Natural killer cell treated with Interleukin-12 subunit alpha and Interleukin-12 subunit beta and Interleukin-15 and Interleukin-18, amount 100 ng/mL, for 72 hours (primary cell): ENCODE results near the gene CFAP46. TPM values are rescaled to one million over a fixed set of nuclear protein-coding genes. Genes with fewer than 3 reads are reported as not detected.

ENCODE experiments used
- ATAC-seq, 2 donors: fragments of 150-1000 bp; cut with Tn5 transposase in 1 of 2; sonication (Bioruptor Pico), chemical (Tn5 transposase) in 1 of 2; 2 replicates each; pipeline ENCODE4 v1.10.0; 2021
- DNase-seq: peaks from one replicate; pipeline ENCODE4 v3.0.0; 2022; ENCODE audit warnings: low spot score
- H3K27ac Mint-ChIP-seq, 2 donors: 1 replicate in 1 of 2; 2 replicates in 1 of 2; pipeline ENCODE4 v1.8.0; 2022; ENCODE audit warnings: mixed read lengths in 2 of 2, mild to moderate bottlenecking in 1 of 2, moderate library complexity in 1 of 2
- H3K27me3 Mint-ChIP-seq, 2 donors: 1 replicate in 1 of 2; 2 replicates in 1 of 2; pipeline ENCODE4 v1.8.0; 2022; ENCODE audit warnings: mixed read lengths in 2 of 2
- H3K36me3 Mint-ChIP-seq: one replicate; pipeline ENCODE4 v1.8.0; 2022; ENCODE audit warnings: mixed read lengths
- H3K4me1 Mint-ChIP-seq, 2 donors: 1 replicate in 1 of 2; 2 replicates in 1 of 2; pipeline ENCODE4 v1.8.0; 2022; ENCODE audit warnings: low read depth in 2 of 2, mixed read lengths in 2 of 2, mild to moderate bottlenecking in 1 of 2
- H3K4me3 Mint-ChIP-seq: one replicate; pipeline ENCODE4 v1.8.0; 2022; ENCODE audit warnings: mixed read lengths
- H3K9me3 Mint-ChIP-seq: 2 replicates; pipeline ENCODE4 v1.8.0; 2022; ENCODE audit warnings: mixed read lengths
- total RNA-seq, 2 donors: library from RNA; stranded (reverse); gene quantifications; one replicate each; pipeline ENCODE4 v1.2.3, GENCODE V29; 2022

CFAP46 gene
- total RNA-seq, 2 donors from 2014 or later = 0.19 TPM; not detected in 1

- Mint-ChIP-seq H3K27ac (no peak overlapping the region), H3K27me3 (peaks cover 20 to 22% of the 10 kb centered on the region in 2 donors), H3K4me3 (no peak overlapping the region), H3K36me3 (no peaks in the 10 kb centered on the region), H3K4me1 (peaks cover 0 to 6% of the 10 kb centered on the region in 2 donors), H3K9me3 (no peaks in the 10 kb centered on the region)
- ATAC-seq (peak; percentile 15 to 34), DNase-seq (peak; percentile 58)
These were observed 64.2 kb downstream of the CFAP46 start for GRCh38 chr10:132878091-132878729.

- H3K9me3 Mint-ChIP-seq = no peaks in the 10 kb centered on the region
- peaks cover 0 to 5% of the 10 kb centered on the region in 2 donors for H3K4me1 Mint-ChIP-seq
- no peak overlapping the region for H3K27ac Mint-ChIP-seq
- DNase-seq (peak; percentile 45), ATAC-seq (no peak)
- no peaks in the 10 kb centered on the region for H3K36me3 Mint-ChIP-seq
- peaks cover 20 to 24% of the 10 kb centered on the region in 2 donors for H3K27me3 Mint-ChIP-seq
- no peak overlapping the region for H3K4me3 Mint-ChIP-seq
These were observed 64.9 kb downstream of the CFAP46 start for GRCh38 chr10:132877473-132877872.

GRCh38 chr10:132876993-132877431 is 65.4 kb downstream of the CFAP46 start:
- H3K27ac Mint-ChIP-seq = no peak overlapping the region
- ATAC-seq = no peak
- H3K36me3 Mint-ChIP-seq = no peaks in the 10 kb centered on the region
- H3K27me3 Mint-ChIP-seq = peaks cover 20 to 24% of the 10 kb centered on the region in 2 donors
- no peak for DNase-seq
- no peaks in the 10 kb centered on the region for H3K9me3 Mint-ChIP-seq
- no peak overlapping the region for H3K4me3 Mint-ChIP-seq
- H3K4me1 Mint-ChIP-seq = peaks cover 0 to under 1% of the 10 kb centered on the region in 2 donors

- Mint-ChIP-seq H3K4me1 (no peaks in the 10 kb centered on the region), H3K27ac (no peak overlapping the region), H3K9me3 (no peaks in the 10 kb centered on the region), H3K27me3 (peaks cover 23 to 24% of the 10 kb centered on the region in 2 donors), H3K36me3 (no peaks in the 10 kb centered on the region), H3K4me3 (no peak overlapping the region)
- DNase-seq (no peak), ATAC-seq (no peak)
These were observed 66.1 kb downstream of the CFAP46 start for GRCh38 chr10:132876131-132876860.

GRCh38 chr10:132875435-132875834 is 66.9 kb downstream of the CFAP46 start:
- DNase-seq = no peak
- Mint-ChIP-seq H3K4me3 (no peak overlapping the region), H3K4me1 (no peaks in the 10 kb centered on the region), H3K36me3 (no peaks in the 10 kb centered on the region), H3K9me3 (no peaks in the 10 kb centered on the region), H3K27ac (no peak overlapping the region), H3K27me3 (peaks cover 24% of the 10 kb centered on the region in 2 donors)
- no peak for ATAC-seq

GRCh38 chr10:132873395-132873794 is 69.0 kb downstream of the CFAP46 start:
- no peak overlapping the region for H3K4me3 Mint-ChIP-seq
- DNase-seq (no peak), ATAC-seq (no peak)
- no peaks in the 10 kb centered on the region for H3K36me3 Mint-ChIP-seq
- H3K27ac Mint-ChIP-seq = no peak overlapping the region
- peaks cover 24 to 25% of the 10 kb centered on the region in 2 donors for H3K27me3 Mint-ChIP-seq
- no peaks in the 10 kb centered on the region for H3K4me1 Mint-ChIP-seq
- H3K9me3 Mint-ChIP-seq = no peaks in the 10 kb centered on the region

GRCh38 chr10:132872658-132873057 is 69.7 kb downstream of the CFAP46 start:
- Mint-ChIP-seq H3K4me3 (no peak overlapping the region), H3K4me1 (no peaks in the 10 kb centered on the region), H3K27ac (no peak overlapping the region), H3K27me3 (peaks cover 22 to 24% of the 10 kb centered on the region in 2 donors), H3K36me3 (no peaks in the 10 kb centered on the region), H3K9me3 (no peaks in the 10 kb centered on the region)
- ATAC-seq (no peak), DNase-seq (no peak)

- Mint-ChIP-seq H3K4me3 (no peak overlapping the region), H3K27ac (no peak overlapping the region), H3K36me3 (no peaks in the 10 kb centered on the region), H3K27me3 (peaks cover 14 to 16% of the 10 kb centered on the region in 2 donors), H3K4me1 (no peaks in the 10 kb centered on the region), H3K9me3 (no peaks in the 10 kb centered on the region)
- DNase-seq = no peak
- ATAC-seq = no peak
These were observed 71.9 kb downstream of the CFAP46 start for GRCh38 chr10:132870426-132870825.

- Mint-ChIP-seq H3K27ac (no peak overlapping the region), H3K4me3 (no peak overlapping the region), H3K9me3 (no peaks in the 10 kb centered on the region), H3K27me3 (peaks cover 11% of the 10 kb centered on the region in 2 donors), H3K4me1 (peaks cover 0 to 4% of the 10 kb centered on the region in 2 donors), H3K36me3 (no peaks in the 10 kb centered on the region)
- DNase-seq (peak; percentile 28), ATAC-seq (no peak)
These were observed 72.7 kb downstream of the CFAP46 start for GRCh38 chr10:132869621-132870020.

GRCh38 chr10:132868995-132869394 is 73.4 kb downstream of the CFAP46 start:
- ATAC-seq = peak in 1 of 2 donors; percentile 25
- DNase-seq = peak; percentile 40
- Mint-ChIP-seq H3K9me3 (no peaks in the 10 kb centered on the region), H3K4me3 (no peak overlapping the region), H3K4me1 (peaks cover 0 to 4% of the 10 kb centered on the region in 2 donors), H3K27me3 (peaks cover 10 to 11% of the 10 kb centered on the region in 2 donors), H3K36me3 (no peaks in the 10 kb centered on the region), H3K27ac (no peak overlapping the region)

GRCh38 chr10:132867801-132868644 is 74.3 kb downstream of the CFAP46 start:
- Mint-ChIP-seq H3K4me1 (peaks cover 0 to 12% of the 10 kb centered on the region in 2 donors), H3K27ac (no peak overlapping the region), H3K27me3 (peaks cover 5 to 8% of the 10 kb centered on the region in 2 donors), H3K9me3 (no peaks in the 10 kb centered on the region), H3K4me3 (no peak overlapping the region), H3K36me3 (no peaks in the 10 kb centered on the region)
- ATAC-seq (no peak), DNase-seq (peak; percentile 59)

- Mint-ChIP-seq H3K4me1 (peaks cover 0 to 12% of the 10 kb centered on the region in 2 donors), H3K36me3 (no peaks in the 10 kb centered on the region), H3K27ac (no peak overlapping the region), H3K27me3 (peaks cover 5 to 8% of the 10 kb centered on the region in 2 donors), H3K9me3 (no peaks in the 10 kb centered on the region), H3K4me3 (no peak overlapping the region)
- DNase-seq (peak; percentile 56), ATAC-seq (no peak)
These were observed 75.6 kb downstream of the CFAP46 start for GRCh38 chr10:132866601-132867381.
